Measurements from ENCODE around the gene PRKAG3. TPM values are rescaled to one million over a fixed set of nuclear protein-coding genes. Genes with fewer than 3 reads are reported as not detected.

Gene PRKAG3
- total RNA-seq, 1 experiment from 2014 or later, result not detected

DNA sequence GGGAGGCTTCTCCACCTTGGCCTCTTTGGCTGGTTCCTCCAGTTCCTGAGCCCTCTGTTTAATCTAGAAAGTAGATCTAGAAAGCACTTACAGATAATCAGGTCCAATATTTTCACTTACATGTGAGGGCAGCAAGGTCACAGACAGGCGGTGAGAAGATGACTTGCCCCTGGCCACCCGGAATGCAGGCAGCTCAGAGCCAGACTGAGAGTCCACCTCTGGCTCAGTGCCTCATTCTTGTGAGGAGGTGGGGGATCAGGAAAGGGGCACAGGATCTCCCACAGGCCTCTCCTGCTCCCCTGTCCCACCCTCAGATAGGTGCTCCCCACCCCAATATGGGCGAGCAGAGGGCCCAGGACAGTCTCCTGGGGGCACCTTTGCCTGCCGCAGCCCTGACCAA, 33.8 kb upstream of the PRKAG3 start:
- no peak for DNase-seq (ENCODE audit: unreplicated experiment)
- CTCF ChIA-PET, result interaction anchor here (6.5 kb wide), 1 partner anchor 10 kb away, joined by 44 read pairs; no protein-coding TSS in a partner anchor
- Mint-ChIP-seq H3K4me1 (ENCODE audit: insufficient read depth, unreplicated experiment) (no peaks in the 10 kb centered on the region), H3K4me3 (ENCODE audit: unreplicated experiment) (no peak overlapping the region), H3K27me3 (ENCODE audit: insufficient read depth, unreplicated experiment) (peaks cover 42% of the 10 kb centered on the region), H3K27ac (ENCODE audit: low read depth, unreplicated experiment) (no peak overlapping the region), H3K9me3 (ENCODE audit: unreplicated experiment) (no peaks in the 10 kb centered on the region), H3K36me3 (ENCODE audit: insufficient read depth, unreplicated experiment) (no peaks in the 10 kb centered on the region)
- BruUV-seq (replicated peaks), result no TSS peak
- intact Hi-C loops (cut with micrococcal nuclease), result no loop called here
- TF ChIP-seq, protein P1, sequence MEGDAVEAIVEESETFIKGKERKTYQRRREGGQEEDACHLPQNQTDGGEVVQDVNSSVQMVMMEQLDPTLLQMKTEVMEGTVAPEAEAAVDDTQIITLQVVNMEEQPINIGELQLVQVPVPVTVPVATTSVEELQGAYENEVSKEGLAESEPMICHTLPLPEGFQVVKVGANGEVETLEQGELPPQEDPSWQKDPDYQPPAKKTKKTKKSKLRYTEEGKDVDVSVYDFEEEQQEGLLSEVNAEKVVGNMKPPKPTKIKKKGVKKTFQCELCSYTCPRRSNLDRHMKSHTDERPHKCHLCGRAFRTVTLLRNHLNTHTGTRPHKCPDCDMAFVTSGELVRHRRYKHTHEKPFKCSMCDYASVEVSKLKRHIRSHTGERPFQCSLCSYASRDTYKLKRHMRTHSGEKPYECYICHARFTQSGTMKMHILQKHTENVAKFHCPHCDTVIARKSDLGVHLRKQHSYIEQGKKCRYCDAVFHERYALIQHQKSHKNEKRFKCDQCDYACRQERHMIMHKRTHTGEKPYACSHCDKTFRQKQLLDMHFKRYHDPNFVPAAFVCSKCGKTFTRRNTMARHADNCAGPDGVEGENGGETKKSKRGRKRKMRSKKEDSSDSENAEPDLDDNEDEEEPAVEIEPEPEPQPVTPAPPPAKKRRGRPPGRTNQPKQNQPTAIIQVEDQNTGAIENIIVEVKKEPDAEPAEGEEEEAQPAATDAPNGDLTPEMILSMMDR (IDR thresholded peaks at IDR 0.05; ENCODE audit: unreplicated experiment), result no peak
- POLR2A ChIA-PET, result no interaction called here

DNA sequence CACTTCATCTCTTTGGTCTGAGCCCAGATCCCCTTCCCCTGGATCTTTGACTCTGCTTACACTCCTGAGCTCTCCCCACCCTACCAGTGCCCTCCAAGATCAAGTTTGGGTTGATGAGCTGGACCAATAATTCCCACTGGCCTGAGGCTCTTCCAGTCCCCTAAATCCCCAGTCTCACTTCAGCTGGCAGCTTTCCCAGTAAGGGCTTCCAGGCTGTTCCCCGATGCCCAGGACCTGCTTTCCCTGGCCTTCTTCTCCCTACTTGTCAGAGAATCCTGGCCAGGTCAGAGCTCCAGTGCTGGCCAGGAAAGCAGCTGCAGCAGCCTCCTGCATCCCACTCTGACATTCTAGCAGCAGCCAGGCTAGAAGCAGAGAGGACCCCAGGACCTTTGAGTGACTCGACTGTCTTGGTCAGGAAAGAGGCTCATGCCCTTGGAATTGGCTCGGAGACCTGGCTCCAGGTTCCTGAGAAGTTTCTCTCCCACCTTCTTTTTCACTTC, 31.5 kb upstream of the PRKAG3 start:
- H3K27ac Mint-ChIP-seq (ENCODE audit: low read depth, unreplicated experiment), result no peak overlapping the region
- no TSS peak for BruUV-seq (replicated peaks)
- H3K4me1 Mint-ChIP-seq (ENCODE audit: insufficient read depth, unreplicated experiment), result peaks cover 4% of the 10 kb centered on the region
- intact Hi-C loops (cut with micrococcal nuclease), result no loop called here
- ChIA-PET CTCF (interaction anchor here (0.6 to 6.5 kb wide), 6 partner anchors 13 to 690 kb away, joined by 3 to 44 read pairs (median 4); no protein-coding TSS in a partner anchor), POLR2A (interaction anchor here (1.2 kb wide), 1 partner anchor 13 kb away, joined by 4 read pairs; no protein-coding TSS in a partner anchor)
- H3K4me3 Mint-ChIP-seq (ENCODE audit: unreplicated experiment), result no peak overlapping the region
- no peak for DNase-seq (ENCODE audit: unreplicated experiment)
- H3K36me3 Mint-ChIP-seq (ENCODE audit: insufficient read depth, unreplicated experiment), result no peaks in the 10 kb centered on the region
- peaks cover 65% of the 10 kb centered on the region for H3K27me3 Mint-ChIP-seq (ENCODE audit: insufficient read depth, unreplicated experiment)
- TF ChIP-seq, protein P1 (IDR thresholded peaks at IDR 0.05; ENCODE audit: unreplicated experiment), result no peak
- no peaks in the 10 kb centered on the region for H3K9me3 Mint-ChIP-seq (ENCODE audit: unreplicated experiment)

DNA sequence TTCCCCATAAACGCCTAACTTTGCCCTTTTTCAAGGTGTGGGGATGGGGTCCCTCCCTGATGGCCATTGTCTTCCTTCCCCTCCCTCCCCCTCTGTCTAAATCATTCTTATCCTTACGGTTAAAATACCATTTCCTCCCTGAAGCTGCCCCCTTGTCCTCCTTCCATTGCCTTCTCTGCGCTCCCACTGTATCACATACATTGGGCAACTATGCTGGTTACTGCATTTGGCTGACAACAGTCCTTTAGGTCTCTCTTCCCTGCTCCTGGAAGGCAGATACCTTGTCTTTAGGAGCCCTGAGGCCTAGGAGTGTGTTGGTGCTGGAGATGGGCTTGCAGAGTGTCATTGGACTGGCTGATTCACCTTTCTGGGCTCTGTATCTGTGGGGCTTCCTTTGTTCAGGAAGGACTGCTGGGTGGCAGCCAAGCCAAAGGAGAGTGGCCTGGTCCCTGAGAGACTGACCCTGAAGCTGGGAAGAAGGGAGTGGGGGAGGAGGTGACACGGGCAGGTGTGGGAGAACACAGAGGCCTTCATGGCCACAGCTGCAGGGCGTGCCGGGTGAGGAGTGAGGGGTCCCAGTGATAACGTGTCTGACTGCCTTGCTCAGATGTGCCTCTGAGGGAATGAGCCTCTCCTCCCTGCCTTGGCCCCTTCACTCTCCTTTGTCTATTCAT, 30.2 kb upstream of the PRKAG3 start:
- H3K4me3 Mint-ChIP-seq (ENCODE audit: unreplicated experiment), result no peak overlapping the region
- no peaks in the 10 kb centered on the region for H3K9me3 Mint-ChIP-seq (ENCODE audit: unreplicated experiment)
- peaks cover 70% of the 10 kb centered on the region for H3K27me3 Mint-ChIP-seq (ENCODE audit: insufficient read depth, unreplicated experiment)
- ChIA-PET CTCF (interaction anchor here (0.5 to 6.5 kb wide), 5 partner anchors 14 to 151 kb away, joined by 3 to 44 read pairs (median 3); partner anchors contain the start of genes TTLL4 and WNT10A), POLR2A (interaction anchor here (0.8 kb wide), 1 partner anchor 15 kb away, joined by 3 read pairs; no protein-coding TSS in a partner anchor)
- H3K4me1 Mint-ChIP-seq (ENCODE audit: insufficient read depth, unreplicated experiment), result peaks cover 5% of the 10 kb centered on the region
- intact Hi-C loops (cut with micrococcal nuclease), result no loop called here
- no TSS peak for BruUV-seq (replicated peaks)
- H3K36me3 Mint-ChIP-seq (ENCODE audit: insufficient read depth, unreplicated experiment), result no peaks in the 10 kb centered on the region
- DNase-seq (ENCODE audit: unreplicated experiment), result no peak
- TF ChIP-seq, protein P1 (IDR thresholded peaks at IDR 0.05; ENCODE audit: unreplicated experiment), result no peak
- no peak overlapping the region for H3K27ac Mint-ChIP-seq (ENCODE audit: low read depth, unreplicated experiment)

DNA sequence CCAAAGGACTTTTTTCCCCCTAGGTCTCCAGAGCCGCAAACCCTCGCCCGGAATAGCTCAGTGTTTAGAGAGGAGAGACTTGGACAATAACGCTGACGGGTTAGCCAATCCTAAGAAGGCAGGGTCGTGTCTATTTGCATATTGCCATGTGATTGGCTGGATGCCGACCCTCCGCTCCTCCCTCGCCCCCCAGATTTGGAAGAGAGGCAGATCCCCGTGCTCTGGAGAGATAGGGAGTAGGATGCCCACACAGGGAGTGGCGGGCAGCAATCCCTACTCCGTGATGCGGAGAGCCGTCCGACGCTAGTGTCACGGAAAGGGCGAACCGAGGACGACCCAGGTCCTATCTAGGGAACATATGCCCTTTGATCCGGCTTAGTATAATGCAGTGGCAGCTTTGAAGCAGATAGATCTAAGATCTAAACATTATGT, 29.4 kb upstream of the PRKAG3 start:
- ChIA-PET CTCF (interaction anchor here (1.1 to 6.5 kb wide), 3 partner anchors 15 to 150 kb away, joined by 3 to 44 read pairs (median 6); partner anchors contain the start of gene TTLL4), POLR2A (interaction anchor here (1.2 kb wide), 1 partner anchor 8 kb away, joined by 3 read pairs; no protein-coding TSS in a partner anchor)
- Mint-ChIP-seq H3K27ac (ENCODE audit: low read depth, unreplicated experiment) (no peak overlapping the region), H3K4me1 (ENCODE audit: insufficient read depth, unreplicated experiment) (peaks cover 5% of the 10 kb centered on the region), H3K27me3 (ENCODE audit: insufficient read depth, unreplicated experiment) (peaks cover 70% of the 10 kb centered on the region), H3K9me3 (ENCODE audit: unreplicated experiment) (no peaks in the 10 kb centered on the region), H3K4me3 (ENCODE audit: unreplicated experiment) (no peak overlapping the region), H3K36me3 (ENCODE audit: insufficient read depth, unreplicated experiment) (no peaks in the 10 kb centered on the region)
- intact Hi-C loops (cut with micrococcal nuclease), result no loop called here
- TF ChIP-seq, protein P1 (IDR thresholded peaks at IDR 0.05; ENCODE audit: unreplicated experiment), result no peak
- no TSS peak for BruUV-seq (replicated peaks)
- no peak for DNase-seq (ENCODE audit: unreplicated experiment)

All from MCF 10A (cell line).